ENCODE results near the gene CBX1. TPM values are rescaled to one million over a fixed set of nuclear protein-coding genes. Genes with fewer than 3 reads are reported as not detected.
A peak's percentile ranks its signal among the peaks of the same experiment; 100 is the strongest.
"Not testable (repeated sequence)": the region's sequence is repeated elsewhere in the genome, so short reads cannot be mapped to it uniquely, and the experiment has no call there.

The CBX1 gene
- total RNA-seq, 2 donors from 2014 or later: 173 to 230 TPM

GRCh38 chr17:48071654-48072053 lies 29.6 kb downstream of the CBX1 start:
- no peaks in the 10 kb centered on the region for H3K4me1 ChIP-seq (ENCODE audit: control insufficient read depth, insufficient read depth, low read length)
- H3K36me3 Mint-ChIP-seq (ENCODE audit: low read depth): peaks cover 71% of the 10 kb centered on the region
- H3K4me3 ChIP-seq (ENCODE audit: low read length): no peak overlapping the region
- no peaks in the 10 kb centered on the region for H3K9me3 Mint-ChIP-seq
- H3K36me3 ChIP-seq (ENCODE audit: control insufficient read depth, insufficient read depth, low read length): peaks cover 89% of the 10 kb centered on the region
- 90% methylated on average over 2 of the region's 2 CpGs for WGBS, 2 experiments (ENCODE audit: insufficient coverage in 1 of 2, insufficient read length in 1 of 2)
- no peaks in the 10 kb centered on the region for H3K9me3 ChIP-seq (ENCODE audit: control insufficient read depth, low read length)
- no peaks in the 10 kb centered on the region for H3K4me1 Mint-ChIP-seq
- no peaks in the 10 kb centered on the region for H3K27me3 ChIP-seq (ENCODE audit: control insufficient read depth, insufficient read depth, low read length, poor library complexity, severe bottlenecking)
- H3K27ac ChIP-seq (ENCODE audit: low read depth, low read length): no peak overlapping the region
- DNase-seq: no peak
- TF ChIP-seq CTCF (conservative IDR thresholded peaks at IDR 0.05): no peak
- no peak overlapping the region for H3K4me3 Mint-ChIP-seq
- no peak overlapping the region for H3K27ac Mint-ChIP-seq
- H3K9ac ChIP-seq (ENCODE audit: extremely low read depth, low read length, poor library complexity, severe bottlenecking): no peak overlapping the region
- H3K27me3 Mint-ChIP-seq (ENCODE audit: insufficient read depth): no peaks in the 10 kb centered on the region

GRCh38 chr17:48070195-48070594 lies 31.1 kb downstream of the CBX1 start:
- Histone ChIP-seq H3K4me1 (ENCODE audit: control insufficient read depth, insufficient read depth, low read length) (no peaks in the 10 kb centered on the region), H3K9me3 (ENCODE audit: control insufficient read depth, low read length) (no peaks in the 10 kb centered on the region), H3K4me3 (ENCODE audit: low read length) (no peak overlapping the region), H3K27ac (ENCODE audit: low read depth, low read length) (no peak overlapping the region), H3K27me3 (ENCODE audit: control insufficient read depth, insufficient read depth, low read length, poor library complexity, severe bottlenecking) (no peaks in the 10 kb centered on the region), H3K36me3 (ENCODE audit: control insufficient read depth, insufficient read depth, low read length) (peaks cover 85% of the 10 kb centered on the region), H3K9ac (ENCODE audit: extremely low read depth, low read length, poor library complexity, severe bottlenecking) (no peak overlapping the region)
- WGBS, 2 experiments (ENCODE audit: insufficient coverage in 1 of 2, insufficient read length in 1 of 2): 91% methylated on average over 2 of the region's 2 CpGs; no CpG with 5 or more reads in 1 of the 2 experiments
- Mint-ChIP-seq H3K27me3 (ENCODE audit: insufficient read depth) (no peaks in the 10 kb centered on the region), H3K4me3 (no peak overlapping the region), H3K36me3 (ENCODE audit: low read depth) (peaks cover 71% of the 10 kb centered on the region), H3K27ac (no peak overlapping the region), H3K9me3 (no peaks in the 10 kb centered on the region), H3K4me1 (peaks cover under 1% of the 10 kb centered on the region)
- DNase-seq: no peak
- no peak for TF ChIP-seq CTCF (conservative IDR thresholded peaks at IDR 0.05)

GRCh38 chr17:48068491-48068961 lies 32.8 kb downstream of the CBX1 start:
- Histone ChIP-seq H3K4me1 (ENCODE audit: control insufficient read depth, insufficient read depth, low read length) (no peaks in the 10 kb centered on the region), H3K4me3 (ENCODE audit: low read length) (no peak overlapping the region), H3K27ac (ENCODE audit: low read depth, low read length) (no peak overlapping the region), H3K9me3 (ENCODE audit: control insufficient read depth, low read length) (no peaks in the 10 kb centered on the region), H3K36me3 (ENCODE audit: control insufficient read depth, insufficient read depth, low read length) (peaks cover 79% of the 10 kb centered on the region), H3K9ac (ENCODE audit: extremely low read depth, low read length, poor library complexity, severe bottlenecking) (no peak overlapping the region), H3K27me3 (ENCODE audit: control insufficient read depth, insufficient read depth, low read length, poor library complexity, severe bottlenecking) (no peaks in the 10 kb centered on the region)
- Mint-ChIP-seq H3K4me1 (peaks cover 11% of the 10 kb centered on the region), H3K27ac (peak overlapping the region; percentile 69), H3K9me3 (no peaks in the 10 kb centered on the region), H3K4me3 (no peak overlapping the region), H3K27me3 (ENCODE audit: insufficient read depth) (no peaks in the 10 kb centered on the region), H3K36me3 (ENCODE audit: low read depth) (peaks cover 70% of the 10 kb centered on the region)
- DNase-seq: peak; percentile 88
- TF ChIP-seq CTCF (conservative IDR thresholded peaks at IDR 0.05): peak; percentile 74
- WGBS, 2 experiments (ENCODE audit: insufficient coverage in 1 of 2, insufficient read length in 1 of 2): 83 to 100% methylated on average over 2 to 3 of the region's 3 CpGs

- not testable (repeated sequence) for H3K9me3 Mint-ChIP-seq; H3K27me3 Mint-ChIP-seq (ENCODE audit: insufficient read depth); H3K4me3 Mint-ChIP-seq; DNase-seq; H3K9me3 ChIP-seq (ENCODE audit: control insufficient read depth, low read length); H3K4me3 ChIP-seq (ENCODE audit: low read length); H3K27ac ChIP-seq (ENCODE audit: low read depth, low read length); H3K4me1 ChIP-seq (ENCODE audit: control insufficient read depth, insufficient read depth, low read length); H3K27me3 ChIP-seq (ENCODE audit: control insufficient read depth, insufficient read depth, low read length, poor library complexity, severe bottlenecking); H3K27ac Mint-ChIP-seq; H3K9ac ChIP-seq (ENCODE audit: extremely low read depth, low read length, poor library complexity, severe bottlenecking)
- Mint-ChIP-seq H3K36me3 (ENCODE audit: low read depth) (peaks cover 63% of the 10 kb centered on the region), H3K4me1 (peaks cover 11% of the 10 kb centered on the region)
- WGBS, 2 experiments (ENCODE audit: insufficient coverage in 1 of 2, insufficient read length in 1 of 2): 100% methylated on average over 1 to 2 of the region's 2 CpGs
- H3K36me3 ChIP-seq (ENCODE audit: control insufficient read depth, insufficient read depth, low read length): peaks cover 79% of the 10 kb centered on the region
Observed at GRCh38 chr17:48067808-48068207, 33.5 kb downstream of the CBX1 start.
